ENCODE results near the gene SLF1. TPM values are rescaled to one million over a fixed set of nuclear protein-coding genes. Genes with fewer than 3 reads are reported as not detected.
A peak's percentile ranks its signal among the peaks of the same experiment; 100 is the strongest.

SLF1 gene
- total RNA-seq, 1 donor from 2014 or later = 48.1 TPM

GRCh38 chr5:94692581-94692980 lies 74.1 kb downstream of the SLF1 start:
- H3K27ac ChIP-seq = no peak overlapping the region
- no peaks in the 10 kb centered on the region for H3K27me3 ChIP-seq
- H3K4me1 ChIP-seq = no peaks in the 10 kb centered on the region
- no peaks in the 10 kb centered on the region for H4K20me1 ChIP-seq (ENCODE audit: low read depth)
- H3K4me2 ChIP-seq = no peak overlapping the region
- H3K36me3 ChIP-seq = peaks cover 10% of the 10 kb centered on the region
- peaks cover 49% of the 10 kb centered on the region for H3K4me1 Mint-ChIP-seq
- no peak overlapping the region for H3K4me3 ChIP-seq
- no peaks in the 10 kb centered on the region for H3K79me2 ChIP-seq (ENCODE audit: low read depth)
- H3K27me3 Mint-ChIP-seq (ENCODE audit: insufficient read depth, low read depth) = no peaks in the 10 kb centered on the region
- peak overlapping the region; percentile 82 for H3K4me3 Mint-ChIP-seq
- DNase-seq (ENCODE audit: low spot score) = no peak
- H2AFZ ChIP-seq (replicated peaks) = no peak overlapping the region
- H3K9me3 Mint-ChIP-seq = no peaks in the 10 kb centered on the region
- H3F3A ChIP-seq (ENCODE audit: low read depth) = no peaks in the 10 kb centered on the region
- no peak overlapping the region for H3K9ac ChIP-seq
- H3K9me3 ChIP-seq (ENCODE audit: low read depth) = no peaks in the 10 kb centered on the region
- H3K36me3 Mint-ChIP-seq = peaks cover 3% of the 10 kb centered on the region
- TF ChIP-seq CTCF (IDR thresholded peaks at IDR 0.05) (no peak), EZH2phosphoT487 (IDR thresholded peaks at IDR 0.05) (no peak), EZH2 (IDR thresholded peaks at IDR 0.05) (no peak)
- H3K27ac Mint-ChIP-seq = no peak overlapping the region

- Histone ChIP-seq H3K9ac (no peak overlapping the region), H3K79me2 (ENCODE audit: low read depth) (no peaks in the 10 kb centered on the region), H3K9me3 (ENCODE audit: low read depth) (no peaks in the 10 kb centered on the region), H3K4me1 (no peaks in the 10 kb centered on the region), H3K4me3 (no peak overlapping the region), H3K36me3 (peaks cover 10% of the 10 kb centered on the region), H3K27ac (no peak overlapping the region), H2AFZ (replicated peaks) (no peak overlapping the region), H3F3A (ENCODE audit: low read depth) (no peaks in the 10 kb centered on the region), H4K20me1 (ENCODE audit: low read depth) (no peaks in the 10 kb centered on the region), H3K4me2 (no peak overlapping the region), H3K27me3 (no peaks in the 10 kb centered on the region)
- TF ChIP-seq CTCF (IDR thresholded peaks at IDR 0.05) (peak; percentile 53), EZH2 (IDR thresholded peaks at IDR 0.05) (no peak), EZH2phosphoT487 (IDR thresholded peaks at IDR 0.05) (no peak)
- H3K27me3 Mint-ChIP-seq (ENCODE audit: insufficient read depth, low read depth) = no peaks in the 10 kb centered on the region
- H3K4me3 Mint-ChIP-seq = peak overlapping the region; percentile 66
- H3K9me3 Mint-ChIP-seq = no peaks in the 10 kb centered on the region
- H3K4me1 Mint-ChIP-seq = peaks cover 55% of the 10 kb centered on the region
- DNase-seq (ENCODE audit: low spot score) = peak; percentile 40
- no peak overlapping the region for H3K27ac Mint-ChIP-seq
- peaks cover 3% of the 10 kb centered on the region for H3K36me3 Mint-ChIP-seq
These were observed 74.8 kb downstream of the SLF1 start for GRCh38 chr5:94693043-94693822.

GRCh38 chr5:94693845-94694370 lies 75.4 kb downstream of the SLF1 start:
- H3K4me2 ChIP-seq = no peak overlapping the region
- no peaks in the 10 kb centered on the region for H4K20me1 ChIP-seq (ENCODE audit: low read depth)
- peaks cover 10% of the 10 kb centered on the region for H3K36me3 ChIP-seq
- no peaks in the 10 kb centered on the region for H3K4me1 ChIP-seq
- no peaks in the 10 kb centered on the region for H3K9me3 Mint-ChIP-seq
- no peaks in the 10 kb centered on the region for H3K79me2 ChIP-seq (ENCODE audit: low read depth)
- no peaks in the 10 kb centered on the region for H3K27me3 ChIP-seq
- H3K9ac ChIP-seq = no peak overlapping the region
- no peaks in the 10 kb centered on the region for H3K9me3 ChIP-seq (ENCODE audit: low read depth)
- no peak for DNase-seq (ENCODE audit: low spot score)
- H3K36me3 Mint-ChIP-seq = peaks cover 2% of the 10 kb centered on the region
- H3K27me3 Mint-ChIP-seq (ENCODE audit: insufficient read depth, low read depth) = no peaks in the 10 kb centered on the region
- peaks cover 52% of the 10 kb centered on the region for H3K4me1 Mint-ChIP-seq
- no peak overlapping the region for H2AFZ ChIP-seq (replicated peaks)
- H3K27ac ChIP-seq = no peak overlapping the region
- no peak overlapping the region for H3K4me3 ChIP-seq
- TF ChIP-seq EZH2 (IDR thresholded peaks at IDR 0.05) = no peak
- no peak for TF ChIP-seq EZH2phosphoT487 (IDR thresholded peaks at IDR 0.05)
- no peak for TF ChIP-seq CTCF (IDR thresholded peaks at IDR 0.05)
- H3K27ac Mint-ChIP-seq = no peak overlapping the region
- no peaks in the 10 kb centered on the region for H3F3A ChIP-seq (ENCODE audit: low read depth)
- no peak overlapping the region for H3K4me3 Mint-ChIP-seq
